Cerebellar cortex (tissue), 1 donor: ENCODE data around the gene PACS1.
"Not testable (repeated sequence)": the region's sequence is repeated elsewhere in the genome, so short reads cannot be mapped to it uniquely, and the experiment has no call there.

Source experiments
- DNase-seq: peaks from one replicate; pipeline ENCODE4 v3.0.0-alpha.2; 2015; ENCODE audit warnings: low spot score

Gene PACS1

DNA sequence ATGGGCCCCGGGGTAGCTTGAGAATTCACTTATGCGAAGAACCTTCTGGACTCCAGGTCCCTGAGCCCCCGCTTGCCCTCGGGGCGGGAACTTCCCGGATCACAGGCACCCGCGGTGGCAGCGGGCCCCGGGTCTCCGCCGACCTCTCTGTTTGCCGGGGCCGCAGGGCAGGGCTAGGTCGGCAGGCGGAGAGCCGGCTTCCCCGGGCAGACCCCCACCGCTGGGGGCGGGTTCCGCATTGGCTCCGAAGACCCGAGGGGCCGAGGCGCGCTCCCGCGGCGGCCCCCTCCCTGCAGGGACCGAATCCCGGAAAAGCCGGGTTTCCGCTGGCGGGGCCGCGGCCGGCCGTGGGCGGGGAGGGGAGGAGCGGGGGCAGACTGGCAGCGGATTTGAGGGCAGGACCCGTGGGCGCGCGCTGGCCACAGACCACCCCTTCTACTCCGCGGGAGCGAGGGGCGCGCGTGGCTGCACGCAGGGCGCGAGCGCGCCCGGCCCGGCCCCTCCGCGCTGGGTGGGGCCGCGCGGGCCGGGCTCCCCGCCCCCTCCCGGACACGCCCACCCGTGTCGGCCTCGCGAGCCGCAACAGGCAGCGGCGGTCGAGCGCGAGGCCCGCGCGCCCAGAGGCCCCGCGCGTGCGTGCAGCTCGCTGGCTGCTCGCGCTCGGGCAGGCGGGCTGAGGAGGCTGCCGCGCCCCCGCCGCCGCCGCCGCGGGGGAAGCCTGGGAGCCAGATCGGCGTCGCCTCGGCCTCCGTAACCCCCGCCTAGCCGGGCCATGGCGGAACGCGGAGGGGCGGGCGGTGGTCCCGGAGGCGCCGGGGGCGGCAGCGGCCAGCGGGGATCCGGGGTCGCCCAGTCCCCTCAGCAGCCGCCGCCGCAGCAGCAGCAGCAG is at the start of gene PACS1:
PACS1 (plus strand) TSS at position 558 of the 889 bp plus-strand sequence; CDS start at position 773, 215 bp downstream.
- peak; percentile 40 for DNase-seq

DNA sequence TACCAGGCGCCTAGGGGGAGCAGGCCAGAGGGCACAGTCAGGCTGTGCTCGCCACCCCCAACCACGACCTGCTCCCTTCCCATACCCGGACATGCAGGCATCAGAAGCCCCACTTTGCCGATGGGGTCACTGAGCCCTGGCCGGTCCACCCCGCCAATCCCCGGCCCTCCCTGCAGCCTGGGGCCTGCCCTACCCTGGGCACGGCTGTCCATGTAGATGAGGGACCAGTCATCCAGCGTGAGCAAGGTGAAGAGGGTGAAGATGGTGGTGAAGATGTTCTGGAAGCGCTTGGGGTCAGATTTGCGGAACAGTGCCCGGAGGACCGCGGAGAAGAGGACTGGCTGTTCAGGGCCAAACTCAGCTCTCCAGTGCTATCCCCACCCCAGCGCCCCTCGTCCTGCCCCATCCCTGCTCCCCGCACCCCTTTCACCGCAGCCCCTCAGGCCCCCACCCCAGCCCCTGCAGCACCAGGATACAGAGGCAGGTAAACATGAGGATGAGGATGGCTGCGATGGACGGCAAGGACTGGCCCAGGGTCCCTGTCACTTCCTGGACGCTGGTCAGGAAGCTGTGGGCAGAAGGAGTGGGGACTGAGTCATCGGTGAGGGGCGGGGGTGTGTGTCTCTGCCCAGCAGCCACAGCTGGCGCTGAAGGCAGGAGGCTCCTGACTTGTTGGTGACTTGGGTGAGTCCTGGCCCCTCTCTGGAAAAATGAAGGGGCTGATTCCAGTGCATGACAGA is 49.3 kb upstream of the PACS1 start:
- no peak for DNase-seq

DNA sequence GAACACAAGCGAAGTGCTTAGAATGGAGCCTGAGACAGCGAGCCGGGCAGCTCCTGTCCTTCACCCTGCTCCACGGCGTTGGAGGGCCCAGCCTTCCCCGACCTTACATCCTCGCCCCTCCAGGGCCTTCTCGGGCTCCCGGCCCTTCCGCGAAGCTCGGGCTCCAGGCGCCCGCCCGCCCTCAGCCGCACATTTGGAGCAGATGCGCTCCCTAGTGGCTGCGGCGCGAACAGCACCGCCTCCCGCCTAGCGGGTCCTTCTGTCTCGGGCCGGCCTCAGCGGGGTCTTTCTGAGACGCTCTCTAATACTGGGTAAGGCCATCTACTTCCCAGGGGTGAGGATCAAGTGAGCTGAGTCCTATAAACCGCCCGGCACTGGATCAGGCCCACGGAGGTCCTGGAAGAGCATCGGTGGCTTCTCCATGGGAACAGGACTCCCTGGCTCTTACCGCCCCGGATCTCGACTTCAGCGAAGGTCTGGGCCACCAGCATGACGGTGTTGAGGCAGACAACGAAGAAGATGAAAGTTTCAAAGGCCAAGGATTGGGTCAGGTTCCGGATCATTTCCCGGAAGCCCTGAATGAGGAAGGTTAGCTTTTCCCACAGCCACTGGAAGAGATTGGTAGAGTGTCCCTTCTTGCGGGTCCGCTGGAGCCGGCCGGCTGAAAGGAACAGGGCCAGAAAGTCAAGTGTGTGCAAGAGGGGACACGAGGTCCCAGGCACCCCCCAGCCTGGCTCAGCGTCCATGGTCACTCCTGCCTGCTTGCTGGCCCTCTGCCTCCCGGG is 47.5 kb upstream of the PACS1 start:
- peak; percentile 62 for DNase-seq

DNA sequence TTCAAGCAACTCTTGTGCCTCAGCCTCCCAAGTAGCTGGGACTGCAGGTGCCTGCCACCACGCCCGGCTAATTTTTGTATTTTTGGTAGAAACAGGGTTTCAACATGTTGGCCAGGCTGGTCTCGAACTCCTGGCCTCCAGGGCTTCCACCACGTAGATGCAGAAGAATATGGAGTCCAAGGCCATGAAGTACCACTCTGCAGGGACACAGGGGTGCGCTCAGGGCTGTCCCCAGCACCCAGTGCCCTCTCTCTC is 47.0 kb upstream of the PACS1 start:
- not testable (repeated sequence) for DNase-seq

DNA sequence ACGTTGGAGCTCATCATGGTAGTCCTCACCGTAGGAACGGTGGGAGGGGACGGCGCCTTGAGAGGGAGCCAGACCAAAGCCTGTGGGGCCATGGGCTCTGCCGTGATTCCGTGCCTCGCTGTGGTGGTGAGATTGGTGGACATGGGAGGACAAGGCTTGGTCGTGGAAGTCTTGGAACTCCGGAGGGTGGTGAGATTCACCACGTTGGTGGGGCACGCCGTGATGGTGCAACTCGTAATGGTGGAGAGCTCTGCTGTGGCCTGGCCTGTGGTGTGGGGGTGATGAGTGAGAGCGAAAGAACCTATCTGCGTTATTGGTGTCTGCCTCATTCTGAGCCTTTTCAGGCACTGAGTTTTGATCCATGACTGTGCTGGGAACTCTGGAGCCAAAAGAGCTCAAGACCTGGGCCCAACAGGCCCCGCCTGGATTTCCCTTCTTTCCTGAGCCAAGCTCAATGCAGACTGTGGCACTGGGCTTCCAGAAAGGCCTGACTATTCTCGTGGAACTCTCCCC is 44.0 kb upstream of the PACS1 start, which contains the start of gene CATSPER1:
CATSPER1 (minus strand) TSS at position 463 of the 513 bp plus-strand sequence; CDS start at position 363, 100 bp downstream.
- DNase-seq: no peak

DNA sequence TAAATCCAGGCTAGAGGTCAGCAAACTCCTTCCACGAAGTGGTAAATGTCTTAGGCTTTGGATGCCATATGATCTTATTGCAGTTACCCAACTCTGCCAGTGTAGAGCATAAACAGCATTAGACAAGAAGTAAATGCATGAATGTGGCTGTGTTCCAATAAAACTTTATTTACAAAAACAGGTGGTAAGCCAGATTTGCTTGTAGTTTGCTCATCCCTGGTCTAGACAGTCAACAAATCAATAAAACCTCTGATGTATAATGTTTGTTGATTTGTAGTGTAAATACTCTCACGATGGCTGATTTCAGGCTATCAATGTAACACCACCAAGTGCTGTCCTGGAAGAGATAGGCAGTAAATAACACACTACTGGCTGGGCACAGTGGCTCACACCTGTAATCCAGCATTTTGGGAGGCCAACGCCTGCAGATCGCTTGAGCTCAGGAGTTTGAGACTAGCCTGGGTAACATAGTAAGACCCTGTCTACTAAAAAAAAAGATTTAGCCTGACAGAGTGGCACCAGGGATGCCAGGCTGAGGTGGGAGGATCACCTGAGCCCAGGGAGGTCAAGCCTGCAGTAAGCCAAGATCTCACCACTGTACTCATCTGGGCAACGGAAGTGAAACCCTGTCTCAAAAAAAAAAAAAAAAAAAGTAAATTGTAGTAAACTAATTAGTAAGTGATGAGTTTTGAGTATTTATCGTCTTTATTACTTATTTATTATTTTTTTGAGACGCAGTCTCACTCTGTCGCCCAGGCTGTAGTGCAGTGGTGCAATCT is 36.9 kb upstream of the PACS1 start:
- DNase-seq: no peak

DNA sequence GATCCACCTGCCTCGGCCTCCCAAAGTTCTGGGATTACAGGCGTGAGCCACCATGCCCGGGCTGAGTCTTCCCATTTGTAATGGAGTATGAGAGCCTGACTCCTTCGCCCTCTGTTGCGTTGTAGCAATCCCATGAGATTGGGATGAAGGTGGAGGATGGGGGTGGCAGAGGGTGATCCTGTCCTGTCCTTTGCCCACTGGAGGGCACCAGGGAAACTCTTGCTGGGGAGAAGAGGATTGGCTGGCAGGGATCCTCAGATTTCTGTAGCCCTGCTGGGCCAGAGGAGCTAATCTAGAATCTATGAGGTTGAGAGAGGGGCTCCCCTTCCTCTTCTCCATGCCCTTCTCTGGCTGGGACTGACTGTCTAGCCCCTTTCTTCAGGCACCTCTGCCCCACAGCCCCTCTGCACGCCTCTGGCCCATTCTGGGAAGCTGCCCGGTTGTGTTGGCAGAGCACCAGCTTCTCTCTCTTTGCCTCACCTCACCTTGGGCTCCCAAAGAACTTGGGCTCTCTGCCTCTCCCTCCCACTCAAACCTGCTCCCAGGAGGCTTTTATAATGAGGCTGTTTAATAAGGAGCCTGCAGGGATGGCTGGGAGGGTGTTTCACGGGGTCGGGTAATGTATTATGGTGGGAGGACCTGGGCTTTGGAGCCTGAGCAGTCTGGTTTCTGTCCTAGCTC is 34.3 kb upstream of the PACS1 start:
- no peak for DNase-seq

DNA sequence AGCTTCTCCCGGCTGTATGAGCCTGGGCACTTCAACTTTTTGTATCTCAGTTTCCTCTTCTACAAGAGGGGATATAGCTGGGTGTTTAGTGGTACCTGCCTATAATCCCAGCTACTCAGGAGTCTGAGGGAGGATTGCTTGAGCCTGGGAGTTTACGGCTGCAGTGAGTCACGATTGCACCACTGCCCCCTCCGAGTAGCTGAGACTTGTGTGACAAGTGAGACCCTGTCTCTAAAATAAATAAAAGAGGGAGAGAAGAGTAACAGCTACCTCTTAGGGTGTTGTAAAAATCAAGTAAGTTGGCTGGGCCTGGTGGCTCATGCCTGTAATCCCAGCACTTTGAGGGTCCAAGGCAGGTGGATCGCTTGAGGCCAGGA is 33.8 kb upstream of the PACS1 start:
- DNase-seq: no peak

DNA sequence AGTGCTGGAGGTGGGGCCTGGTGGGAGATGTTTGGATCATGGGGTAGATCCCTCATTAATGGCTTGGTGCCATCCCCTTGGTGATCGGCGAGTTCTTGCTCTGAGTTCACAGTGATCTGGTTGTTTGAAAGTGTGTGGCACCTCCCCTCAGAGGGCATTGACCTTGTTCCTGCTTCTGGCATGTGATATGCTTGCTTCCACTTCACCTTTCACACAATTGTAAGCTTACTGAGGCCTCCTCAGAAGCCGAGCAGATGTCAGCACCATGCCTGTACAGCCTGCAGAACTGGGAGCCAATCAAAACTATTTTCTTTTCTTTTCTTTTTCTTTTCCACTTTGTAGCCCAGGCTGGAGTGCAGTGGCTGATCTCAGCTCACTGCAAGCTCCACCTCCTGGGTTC is 32.7 kb upstream of the PACS1 start:
- no peak for DNase-seq

DNA sequence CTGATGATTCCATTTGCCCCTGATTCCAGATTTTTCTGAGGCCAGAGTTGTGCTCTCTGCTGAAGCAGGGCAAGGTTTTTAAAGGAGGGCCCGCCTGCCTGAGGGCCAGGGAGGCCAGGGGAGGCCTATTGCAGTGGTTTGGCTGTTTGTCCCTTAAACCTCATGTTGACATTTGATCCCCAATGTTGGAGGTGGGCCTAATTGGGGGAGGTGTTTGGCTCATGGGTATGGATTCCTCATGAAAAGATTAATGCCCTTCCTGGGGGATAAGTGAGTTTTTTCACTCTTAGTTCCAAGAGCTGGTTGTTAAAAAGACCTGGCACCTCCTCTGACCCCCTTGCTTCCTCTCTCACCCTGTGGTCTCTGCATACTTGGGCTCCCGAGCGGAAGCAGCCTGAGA is 30.3 kb upstream of the PACS1 start:
- no peak for DNase-seq

DNA sequence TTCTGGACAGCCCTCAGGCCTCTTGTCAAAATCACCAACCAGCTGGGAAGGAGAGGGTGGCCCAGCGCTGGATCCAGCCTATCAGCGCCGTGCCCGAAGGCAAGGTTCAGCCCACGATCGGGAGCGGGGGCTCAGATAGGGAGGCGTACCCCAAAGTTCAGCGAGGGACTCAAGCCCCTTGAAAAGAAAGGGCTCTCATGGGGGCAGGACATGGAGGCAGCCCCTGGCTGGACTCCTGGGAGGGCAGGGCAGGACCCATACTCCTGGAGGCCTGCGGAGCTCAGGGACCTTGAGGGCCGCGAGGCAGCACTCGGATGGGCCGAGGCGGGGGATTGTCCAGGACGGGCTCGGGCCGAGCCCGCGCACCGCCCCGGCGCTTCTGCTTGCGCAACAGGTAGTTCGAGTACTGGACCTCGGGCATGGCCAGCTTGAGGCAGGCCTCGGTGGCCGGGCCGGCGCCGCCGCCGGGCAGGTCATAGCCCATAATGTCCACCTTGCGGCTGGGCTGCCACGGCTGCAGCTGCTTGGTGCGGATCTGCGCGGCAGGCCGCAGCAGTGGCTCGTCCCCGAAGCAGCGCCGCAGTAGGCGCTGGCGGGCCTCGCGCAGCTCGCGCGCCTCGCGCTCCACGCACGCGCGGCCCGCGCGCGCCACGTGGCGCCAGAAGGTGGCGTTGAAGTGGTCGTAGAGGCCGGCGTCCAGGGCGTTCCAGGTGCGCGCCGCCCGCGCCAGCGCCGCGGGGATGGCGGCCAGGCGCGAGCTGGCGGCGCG is 27.7 kb upstream of the PACS1 start:
- DNase-seq: no peak

DNA sequence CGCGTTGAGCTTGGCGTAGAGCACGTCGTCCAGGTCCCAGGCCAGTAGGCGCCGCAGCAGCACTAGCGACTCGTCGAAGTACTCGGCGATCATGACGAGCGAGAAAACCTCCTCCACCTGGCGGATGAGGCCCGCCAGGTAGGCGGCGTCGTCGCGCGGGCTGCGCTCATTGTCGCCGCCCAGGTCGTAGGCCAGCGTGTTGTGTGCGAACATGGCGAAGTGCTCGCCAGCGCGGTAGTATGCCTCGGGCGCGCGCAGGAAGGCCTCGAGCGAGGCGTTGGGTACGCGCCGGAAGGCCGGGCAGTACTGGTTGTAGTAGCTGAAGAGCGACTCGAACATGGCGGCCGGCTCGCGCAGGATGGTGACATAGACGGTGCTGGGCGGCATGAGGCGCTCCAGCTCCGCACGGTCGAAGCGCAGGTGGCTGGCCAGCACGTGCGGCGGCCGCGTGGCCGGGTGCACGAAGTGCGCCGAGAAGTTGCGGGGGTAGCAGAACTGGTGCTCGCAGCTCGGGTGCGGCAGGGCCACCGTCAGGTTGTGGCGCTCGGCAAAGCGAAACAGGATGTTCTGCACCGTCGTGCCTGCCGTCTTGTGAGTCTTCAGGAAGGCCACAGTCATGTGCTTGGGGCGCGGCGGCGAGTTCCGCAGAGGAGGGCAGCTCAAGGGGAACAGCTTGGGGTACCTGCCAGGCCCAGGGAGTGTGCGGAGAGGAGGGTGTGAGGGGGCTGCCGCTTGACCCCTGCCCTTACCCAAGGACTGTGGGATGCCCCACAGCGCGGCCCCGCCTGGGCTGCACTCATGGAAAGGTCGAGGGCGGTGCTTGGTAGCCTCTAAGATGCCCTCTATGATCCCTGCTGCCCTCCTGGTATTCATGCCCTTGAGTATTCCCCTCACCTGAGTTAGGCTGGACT is 26.8 kb upstream of the PACS1 start:
- no peak for DNase-seq

DNA sequence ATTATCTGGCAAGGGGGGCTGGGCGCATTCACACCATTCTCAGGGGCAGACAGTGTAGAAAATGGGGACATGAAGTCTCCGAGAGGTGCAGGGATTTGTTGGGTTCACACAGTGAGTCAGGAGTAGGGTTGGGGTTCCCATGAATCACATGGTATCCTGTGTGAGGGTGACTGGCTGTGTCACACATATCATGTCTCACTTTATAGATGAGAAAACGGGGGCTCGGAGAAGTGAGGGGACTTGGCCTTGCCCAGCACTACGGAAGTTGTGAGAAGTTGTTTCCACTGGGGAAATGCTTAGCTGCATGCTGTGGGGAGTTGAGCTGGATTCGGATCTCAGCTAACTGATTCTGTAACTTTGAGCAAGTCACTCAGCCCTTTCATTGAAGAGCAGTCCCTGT is 25.3 kb upstream of the PACS1 start:
- DNase-seq: no peak

DNA sequence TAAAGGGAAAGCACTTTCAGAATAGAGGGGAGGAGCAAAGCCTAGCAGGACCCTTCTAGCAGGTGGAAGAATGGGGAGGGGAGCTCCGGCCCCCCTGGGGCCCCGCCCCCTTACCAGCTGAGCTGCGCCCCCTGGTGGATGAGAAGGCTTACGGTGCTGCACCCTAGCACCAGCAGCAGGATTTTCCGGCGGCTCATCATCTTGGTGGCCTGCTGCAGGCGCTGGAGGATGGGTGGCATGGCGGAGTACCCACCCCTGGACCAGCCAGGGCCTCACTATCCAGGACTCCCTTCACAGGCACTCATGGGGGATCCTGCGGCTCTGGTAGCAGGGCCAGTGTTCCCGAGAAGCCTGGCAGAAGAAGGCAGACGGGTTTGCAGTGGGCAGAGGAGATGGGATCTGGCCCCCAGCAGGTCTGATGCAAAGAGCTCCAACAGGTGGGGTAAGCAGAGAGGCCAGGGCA is 24.9 kb upstream of the PACS1 start:
- peak; percentile 74 for DNase-seq

DNA sequence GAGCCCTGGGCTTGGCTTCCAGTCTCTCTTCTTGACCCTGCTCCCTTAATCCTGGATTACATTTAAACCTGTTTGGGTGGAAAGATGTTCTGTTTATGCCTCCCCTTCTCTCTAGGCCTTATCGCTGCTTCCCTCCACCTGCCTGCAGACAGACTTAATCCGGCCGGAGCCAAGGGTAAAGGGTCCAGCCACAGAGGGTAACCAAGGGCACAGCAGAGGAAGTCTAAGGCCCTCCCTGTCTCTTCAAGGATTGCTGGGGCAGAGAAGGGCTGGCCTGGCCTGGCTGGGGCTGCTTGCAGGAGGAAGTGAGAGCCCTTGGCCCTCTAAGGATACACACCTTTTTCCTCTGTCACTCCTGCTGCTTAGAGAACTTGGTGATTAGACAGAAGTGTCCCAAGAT is 23.2 kb upstream of the PACS1 start:
- no peak for DNase-seq

DNA sequence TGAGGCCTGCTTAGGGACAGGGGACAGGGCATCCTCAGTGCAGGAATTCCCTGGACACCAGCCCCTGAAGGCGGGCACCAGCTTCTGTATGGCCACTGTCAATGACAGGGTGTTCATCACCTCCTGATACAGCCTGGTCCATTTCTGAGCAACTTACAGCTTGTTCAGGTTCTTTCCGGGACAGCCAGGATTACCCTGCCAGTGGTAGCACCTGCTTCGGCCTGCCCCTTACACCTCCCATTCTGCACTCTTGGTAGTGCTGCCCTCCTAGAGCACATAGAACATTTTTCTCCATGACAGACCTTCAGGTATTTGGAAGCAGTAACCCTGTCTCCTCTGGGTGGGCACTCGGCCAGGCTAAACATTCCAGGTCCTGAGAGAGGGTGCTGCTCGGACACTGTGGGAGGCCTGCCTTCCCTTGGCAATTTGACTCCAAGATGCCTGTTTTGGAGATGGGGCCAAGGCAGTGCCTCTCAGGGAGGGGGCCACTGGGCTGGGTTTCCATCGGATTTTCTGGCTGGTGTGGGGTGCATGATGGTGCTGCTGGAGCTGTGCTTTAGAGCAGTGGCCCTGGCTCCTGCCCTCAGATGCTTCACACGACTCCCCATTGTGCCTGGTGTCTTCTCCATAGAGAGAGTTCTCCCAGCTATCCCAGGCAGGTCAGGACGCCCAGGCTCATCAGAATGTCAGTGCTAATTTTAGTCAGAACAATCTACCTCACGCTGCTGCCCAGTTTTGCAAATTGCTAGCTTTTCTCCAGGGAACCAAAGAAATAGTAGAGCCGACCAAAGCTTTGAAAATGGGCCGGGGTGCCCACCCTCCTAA is 22.3 kb upstream of the PACS1 start:
- peak; percentile 53 for DNase-seq

DNA sequence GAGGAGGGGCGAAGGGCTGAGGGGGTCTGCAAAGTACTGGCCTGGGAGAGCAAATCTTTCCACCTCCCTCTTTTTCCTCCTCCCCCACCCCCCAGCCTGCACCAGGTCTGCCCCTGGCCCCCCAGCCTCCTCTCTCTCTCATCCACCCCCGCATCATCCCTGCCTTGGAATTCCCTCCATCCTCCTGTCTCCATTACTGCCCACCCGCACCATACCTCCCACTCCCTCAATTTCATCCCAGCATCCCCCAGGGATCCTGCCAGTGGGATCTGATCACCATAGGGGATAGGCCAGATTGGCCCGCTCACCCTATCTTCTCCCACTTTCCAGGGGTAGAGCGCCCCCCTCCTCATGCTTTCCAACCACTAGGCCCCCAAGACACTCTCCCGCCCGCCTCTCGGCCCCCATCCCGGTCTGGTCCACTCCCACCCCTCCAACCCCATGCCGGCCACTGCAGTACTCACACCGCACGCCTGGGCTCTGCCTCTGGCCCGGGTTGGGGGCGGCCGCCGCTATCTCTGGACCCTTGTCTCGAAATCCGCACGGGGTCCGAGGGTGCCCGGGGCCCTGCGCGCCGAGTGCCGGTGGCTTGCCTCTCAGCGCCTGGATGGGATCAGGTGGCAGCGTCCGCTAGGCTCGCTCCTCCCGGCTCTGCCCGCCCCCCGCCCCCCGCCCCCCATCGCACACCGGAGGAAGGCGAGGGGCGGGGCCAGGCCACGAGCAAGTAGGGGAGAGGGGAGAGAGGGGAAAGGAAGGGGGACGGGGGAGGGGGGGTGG is 21.3 kb upstream of the PACS1 start, which contains the start of gene GAL3ST3:
GAL3ST3 (minus strand) TSS at position 615 of the 777 bp plus-strand sequence. CDS start 3,746 bp downstream, outside the sequence.
- DNase-seq: no peak
